GM12878 (cell line): ENCODE results near the gene SMIM5. TPM values are rescaled to one million over a fixed set of nuclear protein-coding genes. Genes with fewer than 3 reads are reported as not detected.

Experiments used
- ATAC-seq: fragments of 200-7000 bp; cut with Tn5 transposase; 3 replicates; pipeline ENCODE4 v1.9.1; 2020; ENCODE audit warnings: mild to moderate bottlenecking, moderate library complexity
- BruUV-seq: library from RNA; stranded (reverse); fragments of 400-500 nt; replicated peaks from 2 replicates; lab custom pipeline; 2021; lab: Mats Ljungman, UMichigan
- CTCF ChIA-PET: fragments of 300-600 bp; sonication (Branson Sonifier 250); formaldehyde crosslinking; extraction: SDS; loops from one replicate; lab custom pipeline; 2021; ENCODE audit warnings: inconsistent platforms; lab: Yijun Ruan, JAX
- POLR2A ChIA-PET: fragments of 350-600 bp; formaldehyde crosslinking; extraction: SDS; loops from one replicate; lab custom pipeline; 2021; ENCODE audit warnings: inconsistent platforms; lab: Charles Lee
- RAD21 ChIA-PET: fragments of 300-600 bp; sonication (Branson Sonifier 250); formaldehyde crosslinking; loops from one replicate; lab custom pipeline; 2023; ENCODE audit warnings: antibody characterized with exemption; ENCODE audit not compliant: unreplicated experiment; lab: Charles Lee
- SMC1A ChIA-PET: fragments of 300-600 bp; sonication (Branson Sonifier 250); formaldehyde crosslinking; loops from one replicate; lab custom pipeline; 2023; ENCODE audit not compliant: unreplicated experiment, uncharacterized antibody; lab: Charles Lee
- DNase-seq: peaks from one replicate; pipeline ENCODE4 v3.0.0-alpha.2; 2011; ENCODE audit warnings: low read depth, low spot score
- FAIRE-seq: peaks from 3 replicates; lab custom pipeline; 2011; peaks lifted over from hg19 to GRCh38; lab: Jason Lieb, UNC
- H2AFZ ChIP-seq: 2 replicates; pipeline ENCODE4 v1.6.0; 2011; ENCODE audit warnings: low read depth, low read length, control low read depth; ENCODE audit not compliant: control insufficient read depth
- H3K27ac ChIP-seq: 2 replicates; pipeline ENCODE4 v1.5.1; 2011; ENCODE audit warnings: control low read depth; ENCODE audit not compliant: control insufficient read depth, insufficient read depth
- H3K27me3 ChIP-seq, 2 experiments: replicated peaks in 1 of 2; 2 replicates each; pipeline versions ENCODE4 v1.6.0 to v1.6.1; 2011; ENCODE audit warnings: low read length in 1 of 2; ENCODE audit not compliant: control insufficient read depth in 2 of 2, insufficient read depth in 2 of 2
- H3K36me3 ChIP-seq, 2 experiments: 2 replicates each; pipeline ENCODE4 v1.5.1; 2011; ENCODE audit warnings: low read length in 1 of 2; ENCODE audit not compliant: control insufficient read depth in 2 of 2, insufficient read depth in 2 of 2
- H3K4me1 ChIP-seq: 2 replicates; pipeline ENCODE4 v1.6.1; 2011; ENCODE audit warnings: mild to moderate bottlenecking, low read length, moderate library complexity, mixed read lengths; ENCODE audit not compliant: control insufficient read depth, insufficient read depth
- H3K4me2 ChIP-seq: 2 replicates; pipeline ENCODE4 v1.6.0; 2011; ENCODE audit warnings: control low read depth; ENCODE audit not compliant: control insufficient read depth, insufficient read depth
- H3K4me3 ChIP-seq: fragments of 200-600 bp; sonication (generic); 2 replicates; pipeline ENCODE4 v1.5.1; 2016
- H3K79me2 ChIP-seq: 2 replicates; pipeline ENCODE4 v1.6.0; 2011; ENCODE audit warnings: low read length; ENCODE audit not compliant: control insufficient read depth, insufficient read depth
- H3K9ac ChIP-seq: 2 replicates; pipeline ENCODE4 v1.8.0; 2011; ENCODE audit warnings: low read length, control low read depth, mixed read lengths; ENCODE audit not compliant: control insufficient read depth, insufficient read depth
- H3K9me3 ChIP-seq: replicated peaks from 3 replicates; pipeline ENCODE4 v1.5.1; 2011; ENCODE audit warnings: mild to moderate bottlenecking, low read length; ENCODE audit not compliant: control insufficient read depth, insufficient read depth
- H4K20me1 ChIP-seq: 2 replicates; pipeline ENCODE4 v1.6.0; 2011; ENCODE audit not compliant: control insufficient read depth, insufficient read depth
- IRF4 ChIP-seq: IDR thresholded peaks from 2 replicates; pipeline ENCODE4 v1.6.1; 2011; ENCODE audit warnings: low read depth, low read length
- JUND ChIP-seq: IDR thresholded peaks from 2 replicates; pipeline ENCODE4 v1.6.1; 2012; ENCODE audit warnings: low read depth, mild to moderate bottlenecking, low read length, improper control_type of control experiment, moderate library complexity
- NR2C1 ChIP-seq: fragments of 450-650 bp; IDR thresholded peaks from 2 replicates; pipeline ENCODE4 v1.6.1; 2017; ENCODE audit warnings: antibody characterized with exemption, mild to moderate bottlenecking, moderate library complexity
- POLR2A ChIP-seq: IDR thresholded peaks from 2 replicates; pipeline ENCODE4 v1.6.1; 2011; ENCODE audit warnings: low read depth, mild to moderate bottlenecking, low read length
- RB1 ChIP-seq: fragments of 450-650 bp; formaldehyde crosslinking; IDR thresholded peaks from 2 replicates; pipeline ENCODE4 v1.6.1; 2017; ENCODE audit warnings: mild to moderate bottlenecking, borderline replicate concordance
- SMC3 ChIP-seq: IDR thresholded peaks from 2 replicates; pipeline ENCODE4 v1.6.1; 2011; ENCODE audit warnings: low read length, improper control_type of control experiment, borderline replicate concordance
- STAT1 ChIP-seq: fragments of 450-650 bp; conservative IDR thresholded peaks from 2 replicates; pipeline ENCODE4 v1.6.1; 2014; ENCODE audit warnings: antibody characterized with exemption, mild to moderate bottlenecking
- WGBS: methylation state at CpG from one replicate; pipeline ENCODE4 v1.1.6; 2016; ENCODE audit warnings: low lambda C conversion rate; ENCODE audit not compliant: insufficient replicate concordance, insufficient coverage; ENCODE audit errors: missing lambda C conversion rate; 5-methylcytosine and 5-hydroxymethylcytosine counted together
- in situ Hi-C: fragments of 300-500 bp; cut with MboI; formaldehyde crosslinking; loops from 9 replicates; pipeline ENCODE4 v1.14.3; 2018; ENCODE audit warnings: mixed read lengths
- intact Hi-C: fragments of 100-400 bp; cut with micrococcal nuclease; formaldehyde crosslinking; loops from one replicate; pipeline ENCODE4 v1.14.2; 2022; ENCODE audit not compliant: unreplicated experiment
- polyA plus RNA-seq, 11 experiments: library from polyadenylated mRNA; depleted of rRNA in 4 of 11; unstranded in 6 of 11; stranded (reverse) in 5 of 11; fragments of >200 nt; fragmentation: Nextera tagmentation in 4 of 11; fragmentation: Illumina TruSeq in 1 of 11; extraction: Ambion mirVana in 4 of 11; extraction: Trizol in 1 of 11; gene quantifications; 1 replicate in 1 of 11; 2 replicates in 10 of 11; pipeline versions ENCODE4 v1.2.1 to v1.2.3, GENCODE V29; 2011 to 2016; ENCODE audit warnings: inconsistent platforms in 2 of 11, missing spikeins in 2 of 11, low read depth in 1 of 11
- total RNA-seq, 4 experiments: library from RNA; depleted of rRNA in 3 of 4; stranded (reverse); fragments of >200 nt in 3 of 4; fragmentation: Illumina TruSeq in 1 of 4; extraction: Trizol in 1 of 4; gene quantifications; 2 replicates each; pipeline versions ENCODE4 v1.2.1 to v1.2.3, GENCODE V29; 2013 to 2021
- TF ChIP-seq, protein P1 (sequence below): fragments of 450-650 bp; formaldehyde crosslinking; IDR thresholded peaks from 2 replicates; pipeline ENCODE4 v1.4.0; 2022; ENCODE audit warnings: mild to moderate bottlenecking, moderate library complexity
- TF ChIP-seq, protein P2 (sequence below): IDR thresholded peaks from 2 replicates; pipeline ENCODE4 v1.6.1; 2011; ENCODE audit warnings: mild to moderate bottlenecking, low read depth, low read length, moderate library complexity; ENCODE audit not compliant: insufficient replicate concordance

The SMIM5 gene
- total and polyA plus RNA-seq, 10 of the 15 experiments (the other 5 are each of a cell fraction or from before 2014, with no cell fraction given): 0.08 to 0.11 TPM; not detected in 8

GRCh38 chr17:75627094-75627493 lies 6.1 kb upstream of the SMIM5 start:
- intact Hi-C loops: no loop called here
- Histone ChIP-seq H3K9ac (no peak overlapping the region), H3K4me2 (no peak overlapping the region), H3K27me3 (no peaks in the 10 kb centered on the region), H2AFZ (no peak overlapping the region), H4K20me1 (no peaks in the 10 kb centered on the region), H3K79me2 (no peaks in the 10 kb centered on the region), H3K4me1 (no peaks in the 10 kb centered on the region), H3K9me3 (no peaks in the 10 kb centered on the region), H3K27ac (no peak overlapping the region), H3K36me3 (peaks cover 0 to 2% of the 10 kb centered on the region in 2 experiments; a peak in 1 of 4 replicates), H3K4me3 (no peak overlapping the region)
- no peak for FAIRE-seq
- TF ChIP-seq STAT1 (no peak), POLR2A (0 out of 2 replicates have a peak, but pooled peaks have one; percentile 1)
- RAD21 ChIA-PET: no interaction called here
- POLR2A ChIA-PET: no interaction called here
- CTCF ChIA-PET: interaction anchor here (0.7 to 13.0 kb wide), 3 partner anchors 24 to 120 kb away, joined by 3 to 336 read pairs (median 3); no protein-coding TSS in a partner anchor
- WGBS: 79% methylated on average over 10 of the region's 10 CpGs
- in situ Hi-C loops: no loop called here
- no peak for ATAC-seq
- no TSS peak for BruUV-seq
- no peak for DNase-seq
- SMC1A ChIA-PET: no interaction called here

DNA sequence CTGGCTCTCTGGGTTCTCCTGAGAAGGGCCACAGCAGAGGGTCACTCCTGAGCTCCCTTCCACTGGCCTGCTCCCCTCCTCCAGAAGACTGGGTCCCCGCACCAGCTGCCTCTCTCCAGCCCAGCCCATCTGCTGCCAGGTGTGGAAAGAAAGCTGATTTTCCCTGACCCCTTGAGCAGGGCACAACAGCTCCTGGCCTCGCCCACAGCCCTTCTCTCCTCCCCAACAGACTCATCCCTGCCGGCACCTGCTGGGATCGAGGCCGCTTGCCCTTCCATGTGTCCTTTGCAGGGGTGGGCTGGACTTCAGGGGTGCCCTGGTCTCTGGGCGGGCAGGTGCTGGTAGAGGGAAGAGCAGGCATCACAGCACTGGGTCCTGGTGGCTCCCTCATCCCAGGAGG lies 4.8 kb upstream of the SMIM5 start:
- no peak for FAIRE-seq
- no peak overlapping the region for H3K27ac ChIP-seq
- SMC1A ChIA-PET: interaction anchor here (0.5 kb wide), 1 partner anchor 53 kb away, joined by 3 read pairs; no protein-coding TSS in a partner anchor
- POLR2A ChIA-PET: no interaction called here
- no peaks in the 10 kb centered on the region for H3K79me2 ChIP-seq
- no peaks in the 10 kb centered on the region for H4K20me1 ChIP-seq
- H3K4me2 ChIP-seq: no peak overlapping the region
- DNase-seq: no peak
- H3K4me1 ChIP-seq: peaks cover 4% of the 10 kb centered on the region
- H3K9ac ChIP-seq: no peak overlapping the region
- H3K9me3 ChIP-seq: no peaks in the 10 kb centered on the region
- ATAC-seq: no peak
- intact Hi-C loops (no loop called here), in situ Hi-C loops (no loop called here)
- RAD21 ChIA-PET: interaction anchor here (6.3 kb wide), 1 partner anchor 120 kb away, joined by 148 read pairs; no protein-coding TSS in a partner anchor
- H3K4me3 ChIP-seq: no peak overlapping the region
- no peak overlapping the region for H2AFZ ChIP-seq
- CTCF ChIA-PET: interaction anchor here (0.6 to 13.0 kb wide), 5 partner anchors 25 to 119 kb away, joined by 3 to 349 read pairs (median 4); a partner anchor contains a TSS
- peaks cover 0 to 2% of the 10 kb centered on the region in 2 experiments; a peak in 2 of 4 replicates for H3K36me3 ChIP-seq
- no peaks in the 10 kb centered on the region for H3K27me3 ChIP-seq
- WGBS: 80% methylated on average over 6 of the region's 6 CpGs
- no TSS peak for BruUV-seq
- TF ChIP-seq, protein P1, sequence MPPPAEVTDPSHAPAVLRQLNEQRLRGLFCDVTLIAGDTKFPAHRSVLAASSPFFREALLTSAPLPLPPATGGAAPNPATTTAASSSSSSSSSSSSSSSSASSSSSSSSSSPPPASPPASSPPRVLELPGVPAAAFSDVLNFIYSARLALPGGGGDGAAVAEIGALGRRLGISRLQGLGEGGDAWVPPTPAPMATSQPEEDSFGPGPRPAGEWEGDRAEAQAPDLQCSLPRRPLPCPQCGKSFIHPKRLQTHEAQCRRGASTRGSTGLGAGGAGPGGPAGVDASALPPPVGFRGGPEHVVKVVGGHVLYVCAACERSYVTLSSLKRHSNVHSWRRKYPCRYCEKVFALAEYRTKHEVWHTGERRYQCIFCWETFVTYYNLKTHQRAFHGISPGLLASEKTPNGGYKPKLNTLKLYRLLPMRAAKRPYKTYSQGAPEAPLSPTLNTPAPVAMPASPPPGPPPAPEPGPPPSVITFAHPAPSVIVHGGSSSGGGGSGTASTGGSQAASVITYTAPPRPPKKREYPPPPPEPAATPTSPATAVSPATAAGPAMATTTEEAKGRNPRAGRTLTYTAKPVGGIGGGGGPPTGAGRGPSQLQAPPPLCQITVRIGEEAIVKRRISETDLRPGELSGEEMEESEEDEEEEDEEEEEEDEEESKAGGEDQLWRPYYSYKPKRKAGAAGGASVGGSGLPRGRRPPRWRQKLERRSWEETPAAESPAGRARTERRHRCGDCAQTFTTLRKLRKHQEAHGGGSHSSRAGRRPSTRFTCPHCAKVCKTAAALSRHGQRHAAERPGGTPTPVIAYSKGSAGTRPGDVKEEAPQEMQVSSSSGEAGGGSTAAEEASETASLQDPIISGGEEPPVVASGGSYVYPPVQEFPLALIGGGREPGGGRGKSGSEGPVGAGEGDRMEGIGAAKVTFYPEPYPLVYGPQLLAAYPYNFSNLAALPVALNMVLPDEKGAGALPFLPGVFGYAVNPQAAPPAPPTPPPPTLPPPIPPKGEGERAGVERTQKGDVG (CRISPR knock-in tag): no peak
- no peak for TF ChIP-seq RB1
- no peak for TF ChIP-seq SMC3
- no peak for TF ChIP-seq NR2C1
- TF ChIP-seq IRF4: no peak
- TF ChIP-seq, protein P2, sequence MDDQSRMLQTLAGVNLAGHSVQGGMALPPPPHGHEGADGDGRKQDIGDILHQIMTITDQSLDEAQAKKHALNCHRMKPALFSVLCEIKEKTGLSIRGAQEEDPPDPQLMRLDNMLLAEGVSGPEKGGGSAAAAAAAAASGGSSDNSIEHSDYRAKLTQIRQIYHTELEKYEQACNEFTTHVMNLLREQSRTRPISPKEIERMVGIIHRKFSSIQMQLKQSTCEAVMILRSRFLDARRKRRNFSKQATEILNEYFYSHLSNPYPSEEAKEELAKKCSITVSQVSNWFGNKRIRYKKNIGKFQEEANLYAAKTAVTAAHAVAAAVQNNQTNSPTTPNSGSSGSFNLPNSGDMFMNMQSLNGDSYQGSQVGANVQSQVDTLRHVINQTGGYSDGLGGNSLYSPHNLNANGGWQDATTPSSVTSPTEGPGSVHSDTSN: no peak
- no peak for TF ChIP-seq JUND
